Tibial nerve (tissue), 4 donors: ENCODE measurements around the gene RPLP1.

Source experiments
- CTCF ChIP-seq, 5 experiments: fragments of 200-600 bp in 3 of 5; fragments of 450-650 bp in 2 of 5; sonication (generic) in 3 of 5; IDR thresholded peaks; one replicate each; pipeline ENCODE4 v1.5.1; 2016 to 2019; ENCODE audit warnings: antibody characterized with exemption in 5 of 5, mild to moderate bottlenecking in 3 of 5, moderate library complexity in 2 of 5
- EP300 ChIP-seq, 2 donors: sonication (generic); formaldehyde crosslinking; IDR thresholded peaks; one replicate each; pipeline ENCODE4 v1.6.1; 2017; ENCODE audit warnings: antibody characterized with exemption in 2 of 2, mild to moderate bottlenecking in 1 of 2
- POLR2A ChIP-seq, 2 donors: fragments of 450-650 bp; IDR thresholded peaks; one replicate each; pipeline ENCODE4 v1.6.1; 2017; ENCODE audit warnings: antibody characterized with exemption in 2 of 2, mild to moderate bottlenecking in 2 of 2, moderate library complexity in 2 of 2

- TF ChIP-seq CTCF (IDR thresholded peaks at IDR 0.05): no peak
- TF ChIP-seq POLR2A (IDR thresholded peaks at IDR 0.05): no peak
- TF ChIP-seq EP300 (IDR thresholded peaks at IDR 0.05): no peak
Measured at GRCh38 chr15:69412274-69412673, 40.3 kb upstream of the RPLP1 start.
